Esophagus squamous epithelium (tissue), 4 donors: ENCODE measurements around the gene PKDCC.

Experiments used
- CTCF ChIP-seq, 6 experiments: fragments of 450-650 bp in 4 of 6; fragments of 200-600 bp in 2 of 6; sonication (generic) in 2 of 6; IDR thresholded peaks; one replicate each; pipeline ENCODE4 v1.5.1; 2016 to 2019; ENCODE audit warnings: antibody characterized with exemption in 6 of 6, mild to moderate bottlenecking in 4 of 6, moderate library complexity in 4 of 6
- POLR2A ChIP-seq, 4 donors: fragments of 450-650 bp; IDR thresholded peaks; one replicate each; pipeline ENCODE4 v1.6.1; 2017; ENCODE audit warnings: antibody characterized with exemption in 4 of 4, mild to moderate bottlenecking in 4 of 4, moderate library complexity in 3 of 4

GRCh38 chr2:42064417-42064942, 16.7 kb downstream of the PKDCC start:
- no peak for TF ChIP-seq CTCF (IDR thresholded peaks at IDR 0.05)
- no peak for TF ChIP-seq POLR2A (IDR thresholded peaks at IDR 0.05)
